Measurements from ENCODE around the gene KCNT1.

The KCNT1 gene

GRCh38 chr9:135701067-135701958 lies 672 bp upstream of the KCNT1 start:
- DNase-seq = no peak

GRCh38 chr9:135703726-135704125 lies 1.7 kb downstream of the KCNT1 start:
- DNase-seq = no peak

GRCh38 chr9:135704483-135704882 lies 2.5 kb downstream of the KCNT1 start:
- DNase-seq = no peak

GRCh38 chr9:135705376-135705775 lies 3.4 kb downstream of the KCNT1 start:
- DNase-seq = no peak

- DNase-seq = no peak
Measured at GRCh38 chr9:135706288-135706687, 4.3 kb downstream of the KCNT1 start.

GRCh38 chr9:135707252-135708138 lies 5.5 kb downstream of the KCNT1 start:
- DNase-seq = no peak

GRCh38 chr9:135708164-135708563 lies 6.2 kb downstream of the KCNT1 start:
- no peak for DNase-seq

- DNase-seq = no peak
Measured at GRCh38 chr9:135711391-135711790, 9.4 kb downstream of the KCNT1 start.

- DNase-seq = no peak
Measured at GRCh38 chr9:135711881-135712280, 9.9 kb downstream of the KCNT1 start.

- DNase-seq = no peak
Measured at GRCh38 chr9:135712613-135713295, 10.8 kb downstream of the KCNT1 start.

- DNase-seq = no peak
Measured at GRCh38 chr9:135714242-135715055, 12.5 kb downstream of the KCNT1 start.

GRCh38 chr9:135715056-135715595 lies 13.1 kb downstream of the KCNT1 start:
- DNase-seq = no peak

GRCh38 chr9:135716045-135716444 lies 14.1 kb downstream of the KCNT1 start:
- no peak for DNase-seq

- DNase-seq = no peak
Measured at GRCh38 chr9:135717410-135717809, 15.4 kb downstream of the KCNT1 start.

GRCh38 chr9:135718616-135719015 lies 16.6 kb downstream of the KCNT1 start:
- no peak for DNase-seq

- DNase-seq = no peak
Measured at GRCh38 chr9:135719472-135719871, 17.5 kb downstream of the KCNT1 start.

GRCh38 chr9:135722365-135722764 lies 20.4 kb downstream of the KCNT1 start:
- DNase-seq = no peak

- DNase-seq = no peak
Measured at GRCh38 chr9:135724186-135724787, 22.3 kb downstream of the KCNT1 start.

- DNase-seq = no peak
Measured at GRCh38 chr9:135726138-135726853, 24.3 kb downstream of the KCNT1 start.

GRCh38 chr9:135727257-135727875 lies 25.4 kb downstream of the KCNT1 start:
- DNase-seq = no peak
